NCI-H187 treated with DMSO at 0.1 percent for 48 hours (cell line): ENCODE data around the gene ADRB2.

Experiments used
- DNase-seq: peaks from one replicate; lab custom pipeline; 2025; lab: John Stamatoyannopoulos, UW

The ADRB2 gene

DNA sequence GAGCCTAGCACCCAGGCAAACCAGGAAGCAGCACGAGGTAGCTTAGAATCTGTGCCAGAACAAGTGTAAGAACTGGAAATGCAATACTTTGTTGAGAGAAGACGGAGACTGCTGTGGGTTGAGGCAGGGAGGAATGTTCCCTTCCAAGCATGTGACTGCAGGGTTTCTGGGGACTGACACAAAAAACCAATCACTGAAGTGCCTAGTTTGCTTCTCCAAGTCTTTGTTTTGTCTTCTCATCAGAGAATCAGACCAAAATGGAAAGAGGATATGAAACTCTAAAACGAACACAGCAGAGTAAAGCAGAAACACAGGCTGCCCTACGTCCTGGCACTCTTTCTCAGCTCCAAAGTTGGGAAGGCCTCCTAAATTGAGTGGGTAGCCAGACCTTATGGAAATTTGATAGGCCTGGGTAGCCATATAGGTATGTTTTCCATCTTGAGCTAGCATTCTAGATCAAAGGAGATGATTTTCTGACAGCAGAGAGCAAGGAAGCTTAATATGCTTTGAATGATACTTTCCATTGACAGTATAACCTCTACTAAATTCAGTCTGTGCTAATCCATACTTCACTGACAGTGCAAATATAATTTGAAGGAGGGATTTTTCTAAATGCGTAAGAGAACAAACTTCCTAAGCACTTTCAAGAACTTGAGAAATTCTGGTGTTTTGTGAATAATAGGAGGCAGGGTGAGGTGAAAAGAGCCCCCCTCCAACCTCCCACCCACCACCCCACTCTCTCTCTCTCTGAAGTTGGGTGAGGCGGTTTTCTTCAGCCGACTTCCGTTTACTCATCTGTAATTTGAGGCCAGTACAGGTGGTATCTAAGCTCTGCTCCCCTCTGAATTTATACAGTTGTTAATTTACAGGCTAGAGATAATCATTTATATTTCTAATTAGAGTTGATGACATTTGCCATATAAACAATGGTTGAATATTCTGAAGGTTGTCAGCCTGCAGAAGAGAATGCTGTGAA is 5.5 kb downstream of the ADRB2 start:
- DNase-seq, result no peak

DNA sequence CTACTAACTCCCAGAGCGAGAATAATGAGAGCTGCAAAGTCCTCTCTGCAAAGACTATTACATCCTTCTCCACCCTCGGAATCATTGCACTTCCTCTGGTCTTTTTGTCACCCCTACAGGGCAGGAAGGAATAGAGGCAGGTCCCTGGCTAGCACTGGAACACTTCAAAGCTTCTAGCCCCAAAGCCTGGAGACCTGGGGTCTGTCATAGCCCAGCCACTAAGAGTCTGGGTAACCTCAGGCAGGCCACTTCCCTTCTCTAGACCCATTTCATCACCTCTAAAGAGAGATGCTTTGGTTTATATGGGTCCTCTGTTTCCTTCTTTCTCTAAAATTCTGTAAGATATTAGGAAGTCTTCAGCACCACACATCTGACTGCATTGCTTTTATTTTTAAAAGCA is 6.7 kb downstream of the ADRB2 start:
- DNase-seq, result no peak

DNA sequence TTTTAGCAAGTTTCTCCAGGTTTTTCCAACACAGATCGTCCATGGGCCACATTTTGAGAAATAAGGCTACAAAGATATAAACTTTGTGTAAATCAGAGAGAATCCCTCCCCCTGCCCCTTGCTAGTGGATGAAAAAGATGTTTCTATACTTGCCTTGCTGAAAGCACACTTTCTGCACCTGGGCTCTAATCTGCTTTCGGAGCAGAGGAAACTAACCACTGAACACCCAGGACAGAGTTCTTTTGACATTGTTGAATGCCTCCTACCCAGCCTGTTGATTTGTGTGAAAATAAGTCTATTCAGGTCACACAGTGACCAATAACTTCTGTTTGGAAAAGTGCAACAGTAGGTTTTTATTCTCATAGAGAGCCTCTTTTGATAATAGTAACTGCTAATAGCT is 7.5 kb downstream of the ADRB2 start:
- no peak for DNase-seq

DNA sequence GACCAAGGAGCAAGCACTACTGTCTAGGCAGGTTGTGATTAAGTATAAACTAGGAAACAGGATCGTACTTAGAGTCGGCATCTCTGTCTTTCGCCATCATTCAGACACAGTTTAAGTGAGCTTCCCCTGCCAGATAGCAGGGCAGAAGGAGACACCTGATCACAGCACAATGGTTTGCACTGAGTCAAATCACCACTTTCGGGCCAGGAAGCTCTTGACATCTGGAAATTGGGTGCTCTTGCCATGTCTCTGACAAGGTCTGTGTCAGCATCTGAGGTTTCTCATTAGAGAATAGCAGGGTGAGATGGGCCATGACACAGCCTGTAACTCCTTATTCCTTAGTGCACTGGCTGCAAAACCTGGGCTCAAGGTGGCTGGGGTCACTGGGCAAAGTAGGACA is 8.3 kb downstream of the ADRB2 start:
- DNase-seq, result no peak

DNA sequence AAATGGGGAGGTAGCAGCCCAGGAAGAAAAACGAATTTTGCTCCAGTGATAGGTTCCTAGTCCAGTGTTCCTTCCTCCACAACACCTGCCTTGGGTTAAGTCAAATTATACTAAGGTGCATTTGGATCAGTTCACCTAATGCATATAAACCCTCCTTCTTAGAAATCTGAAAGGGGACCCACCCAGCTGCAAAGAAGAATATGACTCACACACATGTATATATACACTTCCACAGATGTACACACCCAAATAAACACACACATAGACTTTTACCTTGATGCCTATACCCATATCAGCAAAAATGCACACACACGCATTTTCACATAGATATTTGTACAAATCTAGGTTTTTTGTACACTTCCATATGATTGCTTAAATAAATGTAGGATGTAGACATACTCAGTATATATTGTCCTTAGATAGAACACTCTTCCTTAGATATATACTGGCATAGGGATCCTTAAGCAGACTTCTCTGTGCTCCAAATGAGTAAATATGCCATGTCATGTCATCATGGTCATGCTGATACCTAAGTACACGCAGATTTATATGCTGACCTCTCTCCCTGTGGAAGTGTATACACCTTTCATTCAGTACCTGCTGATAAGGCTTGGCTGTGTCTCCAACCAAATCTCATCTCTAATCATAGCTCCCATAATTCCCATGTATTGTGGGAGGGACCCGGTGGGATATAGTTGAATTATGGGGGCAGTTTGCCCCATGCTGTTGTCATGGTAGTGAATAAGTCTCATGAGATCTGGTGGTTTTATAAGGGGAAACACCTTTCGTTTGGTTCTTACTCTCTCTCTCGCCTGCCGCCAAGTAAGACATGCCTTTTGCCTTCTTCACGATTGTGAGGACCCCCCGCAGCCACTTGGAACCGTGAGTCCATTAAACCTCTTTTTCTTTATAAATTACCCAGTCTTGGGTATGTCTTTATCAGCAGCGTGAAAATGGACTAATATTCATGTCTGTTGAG is 10.2 kb downstream of the ADRB2 start:
- no peak for DNase-seq

DNA sequence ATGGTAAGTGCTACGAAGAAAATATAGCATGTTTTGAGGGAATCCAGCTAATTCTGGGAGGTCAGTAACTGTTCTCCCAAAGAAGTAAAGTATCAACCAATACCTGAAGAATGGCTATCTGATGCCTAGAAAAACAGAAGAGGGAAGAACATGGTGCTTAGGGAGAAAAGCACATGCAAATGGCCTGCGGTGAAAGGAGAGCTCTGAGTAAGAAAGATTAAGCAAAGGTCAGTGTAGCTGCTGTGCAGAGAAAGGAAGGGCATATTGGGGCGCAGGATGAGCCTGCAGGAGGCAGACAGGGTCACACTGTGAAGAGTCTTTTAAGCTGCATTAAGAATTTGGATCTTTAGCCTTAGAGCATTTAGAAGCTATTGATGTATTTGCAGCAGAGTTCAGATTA is 11.0 kb downstream of the ADRB2 start:
- DNase-seq, result no peak

DNA sequence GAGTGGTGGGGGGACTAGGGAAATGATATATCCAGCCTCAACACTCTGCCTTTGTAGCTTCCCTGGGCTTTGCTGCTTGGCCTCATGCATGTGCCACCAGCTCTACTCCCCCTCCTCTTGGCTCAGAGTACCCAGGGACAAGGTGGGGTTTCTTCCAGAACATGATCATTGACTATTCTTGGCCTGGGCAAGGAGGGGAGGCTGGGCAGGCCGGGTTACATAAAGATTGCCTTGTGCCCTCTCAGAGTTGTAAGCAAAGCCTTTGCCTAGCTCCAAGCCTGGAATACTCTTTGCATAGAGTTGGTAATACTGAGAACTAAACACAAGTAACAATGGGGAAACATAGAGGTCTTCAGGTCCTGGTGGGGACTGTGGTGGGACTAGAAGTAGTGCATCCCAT is 11.9 kb downstream of the ADRB2 start:
- DNase-seq, result no peak

DNA sequence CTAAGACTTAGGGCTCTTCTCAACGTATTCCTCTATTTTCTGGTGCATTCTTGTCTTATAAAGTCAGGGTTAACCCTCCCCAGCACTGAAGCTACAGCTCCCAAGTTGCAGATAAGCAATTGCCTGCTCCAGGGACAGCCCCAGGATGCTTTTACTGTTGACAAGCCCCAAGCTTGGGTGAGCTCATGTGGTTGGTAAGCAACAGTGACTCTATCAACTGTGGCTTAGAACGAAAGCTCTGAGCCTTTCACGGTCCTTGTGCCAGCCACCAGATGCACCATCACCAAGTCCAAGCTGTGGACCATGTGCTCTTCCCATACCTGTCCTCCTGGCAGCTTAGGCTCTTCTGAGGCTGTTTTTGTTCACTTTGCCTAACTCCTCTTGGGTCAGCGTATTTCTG is 13.5 kb downstream of the ADRB2 start:
- no peak for DNase-seq

DNA sequence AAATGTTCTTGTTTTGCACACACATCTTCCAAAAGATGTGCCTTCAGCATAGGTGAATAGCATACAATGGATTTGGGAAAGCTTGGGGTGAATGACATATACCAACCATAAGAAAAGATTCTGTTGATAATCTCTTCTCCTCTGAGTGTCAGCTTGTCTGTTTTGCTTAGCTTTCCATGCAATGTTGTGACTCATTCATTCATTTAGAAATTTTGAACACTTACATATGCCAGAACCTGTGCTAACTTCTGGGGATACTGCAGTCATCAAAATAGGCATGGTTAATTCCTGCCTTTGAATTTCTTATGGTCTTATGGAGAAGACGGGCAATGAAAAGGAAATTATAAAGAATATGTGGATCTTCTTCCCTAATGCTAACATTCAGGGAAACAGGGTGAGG is 14.1 kb downstream of the ADRB2 start:
- no peak for DNase-seq

DNA sequence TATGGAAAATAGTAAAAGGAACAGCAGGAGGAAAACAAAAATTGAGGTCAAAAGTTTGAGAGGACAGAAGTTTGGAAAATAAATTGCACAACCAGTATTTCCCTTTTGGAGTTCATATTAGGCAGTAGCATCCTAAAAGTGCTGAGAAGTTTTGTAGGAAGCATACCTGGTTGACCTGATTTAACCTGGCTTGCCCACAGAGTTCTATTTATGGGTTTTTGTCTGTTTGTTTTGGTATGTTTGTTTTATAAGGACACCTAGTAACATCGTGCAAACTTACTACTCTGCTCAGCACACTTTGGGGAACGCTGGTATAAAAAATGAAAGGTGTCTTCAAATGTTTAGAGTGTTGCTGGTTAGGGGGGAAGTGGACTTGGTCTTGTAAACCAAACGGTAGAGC is 15.1 kb downstream of the ADRB2 start:
- no peak for DNase-seq

DNA sequence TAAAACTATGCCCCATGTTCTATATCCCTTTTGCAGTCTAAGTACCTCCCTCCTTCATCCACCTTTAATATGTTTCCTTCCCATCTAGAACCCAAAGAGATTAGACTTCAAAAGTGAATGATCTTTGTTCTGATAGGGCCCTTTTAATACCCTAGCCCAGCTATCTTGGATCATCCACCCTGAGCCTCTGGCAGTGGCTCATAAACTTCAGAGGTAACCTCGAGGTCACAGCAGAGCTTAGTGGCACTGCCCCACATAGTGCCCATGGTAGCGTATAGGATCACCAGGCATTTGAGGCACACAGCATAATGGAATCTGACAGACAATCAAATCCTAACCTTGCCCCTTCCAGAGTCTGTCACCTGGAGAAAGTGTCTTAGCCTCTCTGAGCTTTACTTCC is 15.8 kb downstream of the ADRB2 start:
- DNase-seq, result no peak

DNA sequence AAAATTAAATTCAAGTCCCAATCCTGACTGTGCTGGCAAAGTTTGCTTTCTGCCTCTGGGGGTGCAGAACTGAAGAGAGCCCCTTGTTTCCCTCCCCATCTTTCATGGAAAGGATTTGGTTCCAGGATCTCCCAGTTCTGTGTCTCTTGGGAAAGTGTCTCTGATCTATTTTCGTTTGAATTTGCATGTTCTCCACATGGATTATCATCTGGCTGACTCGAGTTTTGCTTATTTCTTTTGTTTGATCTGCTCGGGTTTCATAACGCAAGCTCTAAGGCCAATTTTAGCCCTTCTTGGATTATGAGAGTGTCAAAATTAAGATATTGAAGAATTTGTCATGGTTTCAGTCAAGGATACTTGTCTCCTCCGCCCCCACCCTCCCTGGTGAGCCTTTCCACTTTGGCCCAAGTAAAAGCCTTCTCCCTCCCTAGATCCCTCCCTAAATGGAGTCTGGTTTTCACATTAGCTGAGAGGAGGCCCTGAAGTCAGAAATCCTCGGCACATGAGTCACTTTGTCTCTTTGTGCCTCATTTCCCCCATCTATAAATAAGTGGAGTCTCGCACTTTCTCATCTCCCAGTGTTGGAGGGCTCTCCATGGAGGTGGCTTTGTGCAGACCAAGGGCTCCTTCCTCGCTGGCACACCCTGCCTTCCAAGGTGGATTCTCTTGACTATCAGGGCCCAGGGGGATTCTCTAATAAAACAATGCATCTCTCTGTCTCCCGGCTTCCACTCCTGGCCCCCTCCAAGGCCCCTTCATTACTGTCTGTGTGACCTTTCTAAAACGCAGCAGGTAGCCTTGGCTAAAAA is 17.3 kb downstream of the ADRB2 start:
- no peak for DNase-seq

DNA sequence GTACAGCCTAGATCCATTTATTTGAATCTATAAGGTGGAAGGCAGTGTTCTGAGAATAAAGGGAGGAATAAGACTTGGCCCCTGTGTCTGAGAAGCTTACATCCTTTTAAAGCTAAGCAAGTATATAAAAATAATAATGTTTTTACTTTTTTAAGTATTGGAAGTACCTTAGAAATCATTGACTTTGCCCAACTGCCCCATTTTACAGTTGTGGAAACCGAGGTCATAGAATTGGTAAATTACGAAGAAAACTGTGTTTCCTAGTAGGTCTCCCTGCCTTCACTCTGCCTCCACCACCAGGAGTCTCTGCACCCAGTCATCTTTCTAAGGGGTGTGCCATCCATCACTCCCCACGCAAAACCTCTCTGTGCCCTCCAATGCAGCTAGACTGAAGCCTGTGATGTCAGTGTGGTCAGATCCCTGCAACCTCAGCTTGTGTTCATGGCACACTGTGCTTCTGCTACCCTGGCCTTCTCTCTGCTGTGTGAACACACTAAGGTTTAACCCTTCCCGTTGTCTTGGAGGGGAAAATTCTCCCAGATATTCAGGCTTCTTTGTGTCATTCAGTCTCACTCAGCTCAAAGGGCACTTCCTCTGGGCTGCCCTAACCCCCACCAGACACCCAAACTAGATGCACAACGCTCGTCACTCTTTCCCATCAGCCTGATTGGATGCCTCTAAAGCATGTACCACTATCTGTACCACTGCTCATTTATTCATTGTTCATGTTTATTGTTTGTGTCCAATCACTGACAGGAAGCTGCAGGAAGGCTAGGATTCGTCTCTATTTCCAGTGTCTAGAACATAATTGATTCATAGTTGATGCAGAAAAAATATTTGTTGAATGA is 18.2 kb downstream of the ADRB2 start:
- DNase-seq, result no peak

DNA sequence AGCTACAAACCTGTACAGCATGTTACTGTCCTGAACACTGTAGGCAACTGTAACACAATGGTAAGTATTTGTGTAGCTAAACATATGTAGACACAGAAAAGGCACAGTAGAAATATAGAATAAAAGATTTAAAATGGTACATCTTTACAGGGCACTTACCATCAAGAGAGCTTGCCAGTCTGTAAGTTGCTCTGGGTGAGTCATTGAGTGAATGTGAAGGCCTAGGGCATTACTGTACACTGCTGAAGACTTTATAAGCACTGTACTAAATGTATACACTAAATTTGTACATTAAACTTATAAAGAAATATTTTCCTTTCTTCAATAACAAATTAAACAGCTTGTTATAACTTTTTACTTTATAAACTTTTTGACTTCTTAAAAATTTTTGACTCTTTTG is 20.5 kb downstream of the ADRB2 start:
- no peak for DNase-seq

DNA sequence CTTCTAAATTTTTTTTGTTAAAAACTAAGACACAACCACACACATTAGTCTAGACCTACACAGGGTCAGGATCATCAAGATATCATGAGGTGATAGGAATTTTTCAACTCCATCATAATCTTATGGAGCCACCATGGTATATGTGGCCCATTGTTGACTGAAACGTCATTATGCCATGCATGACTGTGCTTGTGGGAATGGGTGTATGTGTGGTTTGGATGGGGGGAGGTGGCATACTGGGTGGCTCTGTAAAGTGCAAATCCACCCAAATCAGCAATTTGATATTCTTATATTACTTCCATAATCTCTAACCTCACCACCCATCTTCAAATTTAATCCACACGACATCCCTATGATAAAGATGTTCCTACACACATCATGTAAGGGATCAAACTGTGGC is 21.0 kb downstream of the ADRB2 start:
- no peak for DNase-seq

DNA sequence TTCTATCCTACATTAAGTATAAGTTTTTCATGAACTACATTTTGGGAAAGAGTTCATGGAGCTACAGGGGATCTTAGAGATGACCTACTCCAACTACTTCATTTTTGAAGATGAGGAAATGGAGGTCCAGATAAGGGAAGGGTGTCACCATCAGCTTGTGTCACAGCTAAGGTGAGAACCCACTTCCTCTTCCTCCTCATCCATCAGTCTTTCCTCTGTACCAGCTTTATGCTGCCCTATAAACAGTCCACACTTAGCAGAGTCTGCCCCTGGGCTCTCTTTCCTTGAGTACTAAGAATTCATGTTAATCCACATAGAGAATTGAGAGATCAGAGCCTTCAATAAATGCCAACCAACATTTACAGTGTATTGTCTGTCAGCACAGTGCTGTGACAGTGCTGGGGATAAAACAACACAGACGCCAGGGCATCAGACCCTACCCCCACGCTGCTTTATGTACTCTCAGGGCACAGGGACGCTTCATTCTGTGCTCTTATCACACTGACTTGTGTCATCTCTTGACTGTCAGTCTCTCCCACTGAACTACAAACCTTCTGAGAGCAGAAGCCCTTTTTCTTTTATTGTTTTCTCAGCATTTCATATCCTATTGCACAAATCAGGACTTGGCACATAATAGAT is 22.1 kb downstream of the ADRB2 start:
- no peak for DNase-seq

DNA sequence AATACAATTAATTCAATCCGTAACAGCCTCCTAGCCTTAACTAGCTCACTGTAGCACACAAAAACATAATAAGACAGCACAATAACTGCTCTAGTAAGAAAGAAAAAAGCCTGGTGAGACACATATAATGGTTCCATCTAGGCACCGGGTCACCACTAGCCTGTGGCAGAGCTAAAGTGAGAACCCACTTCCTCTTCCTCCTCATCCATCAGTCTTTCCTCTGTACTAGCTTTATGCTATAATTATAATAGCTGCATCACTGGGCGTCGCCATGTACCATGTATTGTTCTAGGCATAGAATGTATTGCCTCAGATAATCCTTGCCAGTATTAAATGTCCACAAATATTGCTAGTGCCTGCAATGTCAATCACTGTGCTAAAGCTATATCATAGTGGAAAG is 23.1 kb downstream of the ADRB2 start:
- DNase-seq, result no peak

DNA sequence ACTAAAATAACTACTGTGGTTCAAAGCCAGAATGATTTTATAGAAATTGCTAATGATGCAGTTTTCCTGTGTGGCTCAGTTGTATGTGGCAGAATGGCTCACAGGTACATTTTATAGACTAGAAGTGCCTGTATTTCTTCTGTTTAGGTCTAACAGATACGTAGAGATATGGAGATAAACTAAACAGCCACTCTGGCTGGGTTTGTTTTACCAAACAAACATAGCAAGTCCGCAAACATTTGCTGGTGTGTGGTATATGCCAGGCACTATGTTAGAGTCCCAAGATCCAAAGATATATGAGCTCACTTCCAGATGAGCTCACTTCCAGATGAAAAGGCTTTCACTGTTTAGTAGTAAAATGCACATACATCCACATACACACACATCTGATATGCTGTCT is 24.4 kb downstream of the ADRB2 start:
- DNase-seq, result no peak

DNA sequence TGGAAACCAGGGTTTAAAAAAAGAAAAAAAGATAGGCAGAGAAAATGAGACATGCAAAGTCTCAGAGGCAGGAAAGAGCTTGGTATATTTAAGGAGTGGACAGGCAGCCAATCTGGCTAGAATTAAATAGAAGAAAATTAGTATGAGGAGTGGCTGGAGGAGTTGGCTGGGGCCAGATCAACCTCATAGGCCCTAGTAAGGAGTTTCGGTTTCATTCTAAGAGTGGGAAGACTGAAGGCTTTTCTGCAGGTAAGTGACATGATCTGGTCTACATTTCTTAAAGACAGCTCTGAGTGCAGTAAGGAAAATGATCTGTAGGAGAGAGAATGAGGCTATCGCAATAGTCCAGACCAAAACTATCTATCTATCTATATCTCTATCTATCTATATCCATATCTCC is 27.5 kb downstream of the ADRB2 start:
- no peak for DNase-seq

DNA sequence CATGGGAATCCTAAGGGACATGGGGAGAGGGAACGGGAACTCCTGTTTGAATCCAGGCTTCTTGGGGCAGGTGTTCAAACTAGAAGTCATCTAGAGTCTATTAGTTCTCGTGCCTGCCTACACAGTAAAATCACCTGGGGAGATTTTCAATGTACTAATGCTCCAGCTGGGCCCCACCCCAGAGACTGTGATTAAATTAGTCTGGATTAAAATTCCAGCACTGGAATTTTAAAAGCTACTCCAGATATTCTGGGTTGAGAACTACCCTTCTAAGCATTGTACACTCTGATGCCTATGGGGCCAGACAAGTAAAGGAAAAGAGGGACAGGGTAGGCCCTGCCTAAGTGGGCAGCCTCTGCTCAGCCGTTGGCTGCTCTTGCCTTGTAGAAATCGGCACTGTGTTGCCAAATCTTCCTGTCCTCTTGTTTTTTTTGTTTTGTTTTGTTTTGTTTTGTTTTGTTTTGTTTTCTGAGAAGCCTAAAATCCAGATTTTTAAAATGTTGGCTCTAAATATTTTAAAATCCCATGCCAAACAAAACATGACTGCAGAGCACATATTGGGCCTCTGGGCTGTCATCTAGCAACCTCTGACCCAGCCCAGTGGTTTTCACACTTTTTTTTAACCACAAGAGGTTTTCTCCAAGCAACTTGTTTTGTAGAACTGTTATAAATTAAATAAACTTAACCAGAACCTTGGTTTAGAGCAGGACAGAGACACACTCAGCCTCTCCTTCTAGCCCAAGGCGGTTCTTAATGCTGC is 29.0 kb downstream of the ADRB2 start:
- DNase-seq, result no peak
